Measurements from ENCODE around the gene MYO7B. TPM values are rescaled to one million over a fixed set of nuclear protein-coding genes. Genes with fewer than 3 reads are reported as not detected.
A peak's percentile ranks its signal among the peaks of the same experiment; 100 is the strongest.

The MYO7B gene
- 1 to 10 TPM in 5 of 10 donors, under 1 TPM in 5; 0.36 to 2.3 (median 1.0) TPM for polyA plus RNA-seq (ENCODE audit: insufficient read length in 10 of 10)
- long read RNA-seq, donor 1, result 0 reads
- long read RNA-seq, donor 2, result 0 reads
- long read RNA-seq, donor 3, result 0 reads
- long read RNA-seq, donor 4, result 0 reads
- long read RNA-seq, donor 5, result 0 reads
- long read RNA-seq, donor 6, result 0 reads
- long read RNA-seq, donor 7, result 0 reads
- long read RNA-seq, donor 8, result 0 reads
- long read RNA-seq, donor 9, result 0 reads

GRCh38 chr2:127535422-127535901, at the start of gene MYO7B:
Gene MYO7B (plus strand): TSS chr2:127535683. CDS start chr2:127559723, 24,040 bp downstream.
- no peak for DNase-seq

DNA sequence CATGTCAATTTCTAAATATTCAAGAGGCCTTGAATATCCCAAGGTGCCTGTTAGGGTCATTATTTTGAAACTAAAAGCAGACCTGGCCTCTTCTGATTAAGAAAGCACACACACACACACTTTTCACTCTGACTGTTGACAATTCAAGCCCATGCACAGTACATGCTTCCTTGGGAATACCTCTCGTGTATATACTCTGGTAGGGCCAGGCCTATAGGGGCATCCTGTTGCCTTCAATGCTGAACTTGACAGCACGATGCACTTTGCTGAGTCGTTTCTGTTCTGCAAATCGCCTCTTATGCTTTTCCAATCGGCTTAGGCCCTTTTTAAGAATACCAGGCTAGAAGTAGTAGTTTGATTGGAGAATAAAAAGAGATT, 49.8 kb upstream of the MYO7B start:
- no peak for DNase-seq

DNA sequence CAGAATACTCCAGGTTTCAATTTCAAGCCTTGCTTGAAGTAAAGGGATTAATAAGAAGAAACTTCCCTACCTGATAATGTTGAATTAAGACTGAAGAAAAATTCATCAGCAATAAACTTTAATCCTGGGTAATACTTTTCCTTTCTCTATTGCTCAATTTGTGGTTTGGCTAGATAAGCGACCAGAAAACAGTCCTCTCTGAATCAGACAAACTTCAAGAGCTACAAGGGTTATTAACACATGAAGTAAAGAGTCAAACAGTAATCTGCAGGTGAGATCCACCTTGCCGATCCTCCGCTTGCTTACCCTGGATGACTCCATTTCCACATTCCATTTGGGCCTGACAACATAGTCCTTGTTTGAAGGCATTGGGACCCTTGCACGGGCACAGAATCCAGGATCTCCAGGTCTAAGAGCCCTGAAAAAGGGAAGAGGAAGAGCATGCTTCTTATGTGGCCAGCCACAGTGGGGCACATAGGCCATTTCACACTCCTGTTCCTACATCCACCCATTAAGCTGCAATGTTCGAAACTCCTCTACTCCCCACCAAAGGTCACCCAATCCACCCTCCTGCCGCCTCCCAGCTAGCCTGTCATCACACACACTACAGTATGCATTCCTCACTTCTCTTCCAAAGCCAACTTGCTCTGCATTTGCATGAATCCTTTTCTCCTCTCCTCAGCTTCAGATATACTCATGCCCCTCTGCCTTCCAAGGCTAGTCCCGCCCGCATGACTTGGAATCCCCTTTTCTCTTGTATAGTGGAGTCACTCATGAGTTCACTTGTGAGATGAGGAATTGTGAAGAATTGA, 49.0 kb upstream of the MYO7B start:
- no peak for DNase-seq

- no peak for DNase-seq
These were observed 45.2 kb upstream of the MYO7B start for GRCh38 chr2:127490283-127490682.

DNA sequence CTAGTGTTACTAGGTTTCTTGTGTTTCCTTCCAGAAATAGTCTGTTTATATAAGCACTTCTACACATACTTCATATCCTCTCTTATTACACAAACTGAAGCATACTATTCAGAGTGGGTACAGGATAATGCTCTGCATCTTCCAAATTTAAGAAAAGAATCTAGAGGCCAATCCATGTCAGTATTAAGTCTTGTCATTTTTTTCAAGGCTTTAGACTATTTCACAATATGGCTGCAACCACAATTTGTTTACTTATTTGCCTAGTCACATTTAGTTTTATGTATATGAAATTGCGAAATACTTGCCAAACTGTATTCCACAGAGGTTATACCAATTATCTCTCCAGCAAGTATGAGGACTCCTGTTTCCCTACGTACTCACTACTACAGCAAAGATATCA, 37.1 kb upstream of the MYO7B start:
- no peak for DNase-seq

DNA sequence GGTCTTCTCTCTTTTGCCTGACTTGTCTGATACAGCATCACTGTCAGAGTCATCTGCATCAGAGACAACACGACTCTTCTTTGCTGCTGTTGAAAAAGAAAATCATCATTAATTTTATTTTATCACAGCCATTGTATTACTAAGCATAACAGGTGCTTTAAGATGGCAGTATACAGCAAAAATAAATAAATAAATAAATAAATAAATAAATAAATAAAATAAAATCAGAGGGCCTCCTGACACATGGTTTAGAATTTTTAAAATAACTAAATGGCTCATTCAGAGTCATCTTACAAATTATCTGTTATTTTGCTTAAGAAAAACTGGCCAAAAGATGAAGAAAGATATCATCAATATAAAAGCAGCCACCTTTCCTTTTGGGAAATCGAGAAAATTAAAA, 32.0 kb upstream of the MYO7B start:
- DNase-seq, result no peak

DNA sequence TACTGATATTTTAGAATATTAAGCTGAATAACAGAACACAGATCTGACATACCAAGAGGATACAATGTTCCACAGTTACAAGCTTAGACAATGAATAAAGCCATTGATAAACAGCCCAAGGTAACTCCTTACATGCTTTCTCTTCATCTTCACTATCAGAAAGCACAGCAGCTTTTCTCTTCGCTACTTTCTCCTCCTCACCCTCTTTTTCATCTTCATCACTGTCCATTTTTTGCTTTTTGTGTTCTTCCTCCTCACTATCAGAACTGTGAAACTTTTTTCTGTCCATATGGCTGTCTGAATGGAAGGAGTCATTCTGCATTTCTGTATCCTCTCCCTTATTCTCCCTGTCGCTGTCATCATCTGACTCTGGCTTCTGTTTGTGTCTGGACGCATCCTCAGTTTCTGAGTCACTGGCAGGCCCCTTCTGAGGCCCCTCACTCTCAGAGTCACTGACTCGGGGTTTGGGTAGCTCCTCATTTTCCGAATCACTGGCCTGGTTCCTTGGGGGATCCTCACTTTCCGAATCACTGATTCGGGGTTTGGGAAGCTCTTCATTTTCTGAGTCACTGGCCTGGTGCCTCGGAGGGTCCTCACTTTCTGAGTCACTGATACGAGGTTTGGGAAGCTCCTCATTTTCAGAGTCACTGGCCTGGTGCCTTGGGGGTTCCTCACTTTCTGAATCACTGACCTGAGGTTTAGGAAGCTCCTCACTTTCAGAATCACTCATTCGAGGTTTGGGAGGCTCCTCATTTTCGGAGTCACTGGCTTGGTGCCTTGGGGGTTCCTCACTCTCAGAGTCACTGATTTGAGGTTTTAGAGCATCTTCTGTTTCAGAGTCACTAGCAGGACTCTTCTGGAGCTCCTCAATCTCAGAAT, 30.7 kb upstream of the MYO7B start:
- DNase-seq, result no peak

GRCh38 chr2:127506510-127506909, 29.0 kb upstream of the MYO7B start:
- DNase-seq, result no peak

DNA sequence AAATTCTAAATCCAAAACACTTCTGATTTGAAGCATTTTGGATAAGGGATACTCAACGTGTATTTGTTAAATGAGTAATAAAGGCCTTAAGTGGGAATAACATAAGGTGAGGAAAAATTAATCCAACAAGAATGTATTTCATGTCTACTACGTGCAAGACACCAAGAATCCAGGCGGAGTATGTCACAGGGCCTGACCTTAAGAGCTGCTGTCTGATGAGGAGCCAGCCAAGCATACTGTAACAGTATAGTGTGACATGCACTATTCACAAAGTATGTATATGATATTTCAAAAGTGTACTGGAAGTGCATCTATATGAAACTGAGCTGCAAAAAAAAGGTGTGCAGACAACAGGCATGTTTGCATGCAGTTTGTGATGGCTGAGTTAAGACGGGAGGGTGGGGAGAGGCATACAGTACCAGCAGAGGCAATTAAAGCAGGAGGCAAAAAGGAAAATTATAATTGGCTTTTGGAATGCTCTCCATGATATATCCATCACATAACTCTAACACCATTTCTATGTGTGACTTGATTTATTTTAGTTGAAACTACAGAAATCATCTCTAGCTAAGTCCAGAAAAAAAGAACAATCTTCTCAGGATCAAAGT, 27.4 kb upstream of the MYO7B start:
- no peak for DNase-seq

DNA sequence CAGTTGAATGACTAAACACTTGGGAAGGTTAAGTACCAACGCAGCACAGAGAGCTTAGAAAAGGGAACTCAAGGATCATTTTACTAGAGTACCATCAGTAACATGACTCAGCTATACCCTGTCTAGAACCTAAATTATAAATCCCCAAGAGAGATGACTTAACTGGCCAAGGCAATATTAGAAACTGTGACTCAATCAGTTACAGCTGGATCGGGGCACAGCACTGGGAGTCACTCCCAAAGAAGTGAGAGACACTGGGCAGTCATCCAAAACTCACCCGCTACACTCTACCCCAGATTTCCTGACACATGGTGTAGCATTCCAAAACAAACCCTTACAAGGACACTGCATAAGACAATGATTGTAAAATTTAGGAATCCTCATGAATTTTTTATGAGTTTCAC, 26.9 kb upstream of the MYO7B start:
- DNase-seq, result peak; percentile 52 to 98 (median 77)

- no peak for DNase-seq
These were observed 25.4 kb upstream of the MYO7B start for GRCh38 chr2:127510073-127510472.

- no peak for DNase-seq
These were observed 24.3 kb upstream of the MYO7B start for GRCh38 chr2:127511090-127511695.

GRCh38 chr2:127511917-127512316, 23.6 kb upstream of the MYO7B start:
- DNase-seq, result no peak

GRCh38 chr2:127512362-127512761, 23.1 kb upstream of the MYO7B start:
- DNase-seq, result no peak

GRCh38 chr2:127514076-127514475, 21.4 kb upstream of the MYO7B start:
- DNase-seq, result no peak

DNA sequence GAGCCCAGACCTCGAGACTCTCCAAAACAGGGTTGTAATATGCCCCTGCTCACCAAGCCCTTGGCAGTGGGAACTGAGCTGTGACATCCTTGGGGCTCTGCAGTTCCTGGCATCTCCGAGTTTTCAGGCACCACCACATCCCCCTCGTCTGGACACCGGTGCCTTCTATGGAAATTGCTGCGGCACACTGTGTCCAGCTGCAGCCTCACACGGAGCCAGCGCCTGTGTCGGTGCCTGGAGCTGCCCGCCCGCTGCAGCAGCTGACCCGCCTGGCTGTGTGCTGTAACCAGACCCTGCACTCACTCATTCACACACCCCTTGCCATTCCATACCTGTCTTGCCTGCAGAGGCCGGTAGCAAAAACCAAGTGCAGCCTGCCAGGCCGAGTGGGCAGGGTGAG, 21.0 kb upstream of the MYO7B start:
- peak in 2 of 3 donors; percentile 19 to 38 for DNase-seq

GRCh38 chr2:127515383-127515915, 20.0 kb upstream of the MYO7B start:
- DNase-seq, result no peak

DNA sequence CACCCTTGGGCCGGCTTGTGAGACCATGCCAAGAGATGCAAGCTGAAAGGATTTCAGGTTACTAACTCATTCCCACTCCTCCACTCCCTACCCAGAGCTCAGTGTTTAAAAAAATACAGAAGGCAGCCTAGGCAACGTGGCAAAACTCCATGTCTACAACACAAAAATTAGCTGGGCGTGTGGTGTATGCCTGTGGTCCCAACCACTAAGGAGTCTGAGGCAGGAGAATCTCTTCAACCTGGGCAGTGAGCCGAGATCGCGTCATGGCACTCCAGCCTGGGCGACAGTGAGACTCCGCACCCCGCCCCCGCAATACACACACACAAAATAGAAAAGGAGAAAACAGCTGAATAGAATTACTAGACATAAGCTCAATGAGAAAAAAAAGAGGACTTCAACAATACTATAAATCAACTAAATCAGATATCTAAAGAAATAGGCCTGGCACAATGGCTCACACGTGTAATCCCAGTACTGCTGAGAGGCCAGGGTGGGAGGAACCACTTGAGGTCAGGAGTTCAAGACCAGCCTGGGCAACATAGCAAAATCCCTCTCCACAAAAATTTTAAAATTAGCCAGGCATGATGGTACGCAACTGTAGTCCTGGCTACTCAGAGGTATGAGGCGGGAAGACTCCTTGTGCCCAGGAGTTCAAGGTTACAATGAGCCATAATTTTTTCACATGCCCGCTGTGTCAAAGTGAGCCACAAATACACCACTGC, 19.3 kb upstream of the MYO7B start:
- peak; percentile 43 to 67 (median 61) for DNase-seq

GRCh38 chr2:127517465-127517864, 18.0 kb upstream of the MYO7B start:
- no peak for DNase-seq

DNA sequence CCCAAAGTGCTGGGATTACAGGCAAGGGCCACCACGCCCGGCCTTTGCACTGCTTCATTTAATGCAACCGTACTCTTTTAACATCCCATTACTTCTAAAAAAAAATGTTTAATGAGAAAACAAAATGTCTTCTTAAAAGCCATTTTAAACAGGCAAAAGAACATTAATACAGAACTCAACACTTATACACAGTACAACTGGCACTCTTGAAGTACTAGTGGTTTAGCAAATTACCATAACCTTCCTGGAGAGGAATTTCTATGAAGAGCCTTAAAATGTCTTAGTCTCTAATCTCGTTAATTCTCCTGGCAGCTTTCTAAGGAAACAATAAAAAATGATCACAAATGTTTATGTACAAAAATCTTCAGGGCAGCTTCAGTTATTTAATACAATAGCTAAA, 15.1 kb upstream of the MYO7B start:
- no peak for DNase-seq

All from muscle of back (tissue), 13 donors.